T47D (cell line): Measurements from ENCODE around the gene CAMK4.

Source experiments
- DNase-seq, 2 experiments: peaks; one replicate each; pipeline versions ENCODE4 v3.0.0 to v3.0.0-alpha.2; 2011 to 2012; ENCODE audit warnings: low read depth in 1 of 2, low spot score in 1 of 2
- JUND ChIP-seq: IDR thresholded peaks from 2 replicates; pipeline ENCODE4 v1.6.1; 2012; ENCODE audit warnings: low read depth
- in situ Hi-C: cut with HindIII; loops from 2 replicates; pipeline ENCODE4 v1.10.0; 2016; ENCODE audit warnings: low sequenced_read_pairs, low pct_unique_long_range_greater_than_20kb

CAMK4 gene

GRCh38 chr5:111422245-111422644, 198.1 kb downstream of the CAMK4 start:
- TF ChIP-seq JUND, result no peak
- DNase-seq, result no peak
- in situ Hi-C loops, result no loop called here

DNA sequence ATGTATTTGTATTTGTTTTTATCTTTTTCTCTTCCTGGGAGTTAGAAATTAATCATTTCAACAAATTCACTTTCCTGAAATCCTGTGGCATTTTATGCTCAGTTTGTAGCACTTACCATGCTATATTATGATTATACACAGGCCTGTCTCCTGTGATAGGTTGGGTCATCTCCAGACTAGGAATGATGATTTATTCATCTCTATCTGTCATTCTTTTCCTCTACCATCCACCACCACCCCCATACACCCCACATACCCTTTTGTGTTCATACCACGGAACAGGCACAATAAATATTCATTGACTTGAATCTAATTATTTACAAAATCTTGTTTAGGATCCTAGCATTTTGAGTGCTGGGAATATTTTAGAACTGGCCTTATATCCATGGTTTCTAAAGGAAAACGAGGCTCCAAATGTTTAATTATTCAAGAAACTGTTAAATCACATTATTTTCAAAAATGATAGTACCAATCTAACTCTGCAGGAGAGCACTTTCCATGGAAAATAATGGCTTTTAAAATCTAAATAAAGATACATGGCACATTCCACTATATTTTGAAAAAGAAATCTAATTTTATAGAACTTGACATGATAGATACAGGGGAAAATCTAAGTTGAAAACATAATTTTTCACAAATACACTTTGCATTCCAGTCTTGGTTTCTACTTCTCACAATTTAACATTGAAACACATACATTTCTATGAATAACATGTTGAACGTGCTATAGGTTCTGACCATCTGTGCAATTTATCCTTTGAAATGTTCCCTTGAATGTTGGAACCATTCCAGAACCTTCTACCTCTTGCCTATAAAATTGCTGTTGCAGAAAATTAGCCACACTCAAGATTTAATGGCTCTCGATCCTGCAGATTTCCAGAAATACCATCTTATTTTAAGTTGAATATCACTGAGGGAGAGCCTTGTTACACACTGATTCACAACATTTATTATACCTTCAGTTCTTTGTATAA, 198.8 kb downstream of the CAMK4 start:
- no peak for DNase-seq
- no peak for TF ChIP-seq JUND
- in situ Hi-C loops, result no loop called here

DNA sequence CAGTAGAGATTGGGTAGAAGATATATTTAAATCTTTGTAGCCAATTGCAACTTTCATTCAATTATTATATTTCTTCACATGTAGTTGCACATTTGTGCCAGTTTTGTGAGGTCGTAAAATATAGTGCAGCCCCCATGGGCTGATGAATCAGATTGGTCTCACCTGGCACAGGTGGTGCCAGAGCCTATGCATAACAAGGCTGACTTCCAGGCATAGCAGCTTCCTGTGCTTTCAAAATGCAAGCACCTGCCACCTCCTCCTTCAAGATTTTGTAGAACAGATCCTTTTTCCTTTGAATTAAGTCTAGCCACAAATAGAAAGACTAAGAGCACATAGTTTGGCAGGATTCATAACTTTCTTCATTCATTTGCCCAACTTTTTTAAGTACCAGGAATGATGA, 201.0 kb downstream of the CAMK4 start:
- TF ChIP-seq JUND, result no peak
- no peak for DNase-seq
- in situ Hi-C loops, result no loop called here

GRCh38 chr5:111427762-111428161, 203.6 kb downstream of the CAMK4 start:
- in situ Hi-C loops, result no loop called here
- no peak for TF ChIP-seq JUND
- no peak for DNase-seq

- in situ Hi-C loops, result no loop called here
- no peak for DNase-seq
- no peak for TF ChIP-seq JUND
These were observed 208.8 kb downstream of the CAMK4 start for GRCh38 chr5:111432883-111433536.

DNA sequence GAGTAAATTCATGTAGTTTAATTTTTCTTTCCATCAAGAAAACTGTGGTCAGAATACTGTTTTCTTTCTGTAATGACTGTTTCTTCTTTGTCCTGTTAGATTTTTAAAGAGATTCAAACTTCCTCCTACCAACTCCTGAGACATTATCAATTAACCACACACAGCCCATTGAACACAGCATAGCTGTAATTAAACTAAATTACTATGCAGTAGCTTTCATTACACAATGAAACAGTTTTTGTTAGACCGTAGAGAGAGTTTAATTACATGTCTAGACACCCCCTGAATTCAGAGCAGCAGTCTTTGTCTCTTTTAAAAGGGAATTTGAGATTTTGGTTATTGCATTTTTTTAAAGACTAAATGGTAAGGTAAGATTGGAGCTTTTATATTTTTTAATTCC, 210.6 kb downstream of the CAMK4 start:
- in situ Hi-C loops, result no loop called here
- DNase-seq, result no peak
- TF ChIP-seq JUND, result no peak

DNA sequence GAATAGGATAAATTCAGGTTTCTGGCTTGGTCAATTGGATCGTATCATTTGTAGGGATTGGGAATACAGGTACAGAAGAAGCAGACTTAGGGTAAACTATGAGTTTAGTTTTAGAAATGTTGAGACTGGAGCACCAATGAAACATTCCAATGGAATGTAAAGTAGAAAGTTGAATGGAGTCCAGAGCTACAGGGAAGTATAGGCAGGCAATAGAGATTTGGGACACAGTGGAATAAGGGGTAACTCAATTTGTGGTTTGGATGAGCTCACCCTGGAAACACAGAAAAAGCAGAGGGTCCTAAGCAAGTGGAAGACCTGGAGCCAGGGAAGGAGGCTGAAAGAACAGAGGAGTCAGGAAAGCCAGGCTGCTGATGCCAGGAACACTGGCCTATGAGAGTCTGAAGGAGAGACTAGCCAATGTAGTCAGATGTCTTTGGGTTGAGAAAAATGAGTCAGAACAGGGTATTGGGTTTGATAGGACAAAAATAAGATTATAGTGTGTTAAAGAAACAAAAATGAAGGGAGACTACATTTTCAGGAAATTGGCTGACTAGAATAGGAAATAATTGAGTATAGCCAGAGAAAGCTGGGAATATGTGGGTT, 215.4 kb downstream of the CAMK4 start:
- TF ChIP-seq JUND, result no peak
- in situ Hi-C loops, result no loop called here

GRCh38 chr5:111447099-111447498, 222.9 kb downstream of the CAMK4 start:
- in situ Hi-C loops, result no loop called here
- DNase-seq, result no peak
- no peak for TF ChIP-seq JUND

More for the DNA sequence above, 215.4 kb downstream of the CAMK4 start:
- no peak for DNase-seq

- in situ Hi-C loops, result no loop called here
- no peak for DNase-seq
- TF ChIP-seq JUND, result no peak
These were observed 223.6 kb downstream of the CAMK4 start for GRCh38 chr5:111447822-111448221.

GRCh38 chr5:111453295-111453694, 229.1 kb downstream of the CAMK4 start:
- DNase-seq, result no peak
- in situ Hi-C loops, result no loop called here
- TF ChIP-seq JUND, result no peak

- no peak for TF ChIP-seq JUND
- DNase-seq, result no peak
- in situ Hi-C loops, result no loop called here
These were observed 229.6 kb downstream of the CAMK4 start for GRCh38 chr5:111453747-111454146.

DNA sequence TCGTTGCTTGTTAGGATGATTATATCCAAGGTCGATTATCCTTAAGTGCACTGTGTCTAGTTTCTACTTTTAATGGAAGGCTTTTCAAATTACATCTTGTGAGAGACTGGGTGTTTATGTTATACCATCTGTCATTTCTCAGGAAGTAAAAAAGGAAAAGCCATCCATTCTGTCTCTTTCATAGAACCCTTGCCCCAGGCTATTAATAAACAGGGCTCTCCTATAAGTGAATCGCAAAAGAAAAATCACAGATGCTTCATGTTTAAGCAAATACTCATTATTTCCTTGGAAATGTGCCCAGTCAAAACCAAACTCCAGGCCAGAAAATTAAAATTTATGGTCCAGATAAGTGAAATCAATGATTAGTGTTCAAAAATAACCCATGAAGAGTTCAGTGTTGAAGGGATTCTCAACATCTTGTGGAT, 230.0 kb downstream of the CAMK4 start:
- no peak for TF ChIP-seq JUND
- in situ Hi-C loops, result no loop called here
- no peak for DNase-seq

DNA sequence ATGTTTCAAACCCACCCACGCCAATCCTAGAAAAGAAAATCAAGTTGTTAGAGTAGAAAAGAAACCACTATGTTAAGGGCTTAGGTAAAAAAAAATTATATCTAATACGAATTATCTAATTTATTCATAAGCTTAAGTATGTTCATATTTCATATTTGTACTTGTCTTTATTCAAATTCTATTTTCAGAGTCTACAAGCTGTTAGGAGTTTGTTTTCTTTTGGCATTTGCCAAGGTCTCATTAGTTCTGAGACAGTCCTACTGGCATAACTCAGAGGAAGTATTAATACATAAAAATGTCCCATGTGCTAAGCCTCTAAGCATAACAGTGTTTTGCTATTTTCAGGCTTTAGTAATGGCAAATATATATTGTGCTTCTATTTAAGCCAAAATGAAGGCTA, 230.6 kb downstream of the CAMK4 start:
- in situ Hi-C loops, result no loop called here
- no peak for DNase-seq
- no peak for TF ChIP-seq JUND
